Measurements from ENCODE around the gene CCDC110.

DNA sequence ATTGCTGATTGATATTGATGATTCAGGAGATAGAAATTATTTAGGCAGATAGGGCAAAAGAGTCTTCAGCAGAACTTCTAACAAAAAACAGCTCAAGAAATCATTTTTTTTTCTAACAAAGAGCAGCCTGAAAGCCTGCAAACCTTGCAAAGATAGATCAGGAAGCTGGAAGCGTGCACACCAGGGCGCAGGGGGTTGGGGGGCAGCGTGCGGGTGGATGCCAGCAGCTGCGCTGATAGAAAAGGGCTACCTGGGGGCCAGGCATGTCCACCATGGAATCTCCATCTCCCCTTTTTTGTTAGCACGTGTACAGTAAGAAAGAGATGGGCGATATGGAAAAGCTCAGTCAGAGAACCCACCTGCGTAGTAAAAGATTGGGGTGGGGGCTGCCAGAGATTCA is 1.7 kb upstream of the CCDC110 start:
- TF ChIP-seq POLR2A (IDR thresholded peaks at IDR 0.05): no peak
- TF ChIP-seq, protein P1, sequence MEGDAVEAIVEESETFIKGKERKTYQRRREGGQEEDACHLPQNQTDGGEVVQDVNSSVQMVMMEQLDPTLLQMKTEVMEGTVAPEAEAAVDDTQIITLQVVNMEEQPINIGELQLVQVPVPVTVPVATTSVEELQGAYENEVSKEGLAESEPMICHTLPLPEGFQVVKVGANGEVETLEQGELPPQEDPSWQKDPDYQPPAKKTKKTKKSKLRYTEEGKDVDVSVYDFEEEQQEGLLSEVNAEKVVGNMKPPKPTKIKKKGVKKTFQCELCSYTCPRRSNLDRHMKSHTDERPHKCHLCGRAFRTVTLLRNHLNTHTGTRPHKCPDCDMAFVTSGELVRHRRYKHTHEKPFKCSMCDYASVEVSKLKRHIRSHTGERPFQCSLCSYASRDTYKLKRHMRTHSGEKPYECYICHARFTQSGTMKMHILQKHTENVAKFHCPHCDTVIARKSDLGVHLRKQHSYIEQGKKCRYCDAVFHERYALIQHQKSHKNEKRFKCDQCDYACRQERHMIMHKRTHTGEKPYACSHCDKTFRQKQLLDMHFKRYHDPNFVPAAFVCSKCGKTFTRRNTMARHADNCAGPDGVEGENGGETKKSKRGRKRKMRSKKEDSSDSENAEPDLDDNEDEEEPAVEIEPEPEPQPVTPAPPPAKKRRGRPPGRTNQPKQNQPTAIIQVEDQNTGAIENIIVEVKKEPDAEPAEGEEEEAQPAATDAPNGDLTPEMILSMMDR (IDR thresholded peaks at IDR 0.05): no peak
